ENCODE results near the gene CST8. TPM values are rescaled to one million over a fixed set of nuclear protein-coding genes. Genes with fewer than 3 reads are reported as not detected.

The CST8 gene
- total and polyA plus RNA-seq, 2 experiments from 2014 or later = not detected

DNA sequence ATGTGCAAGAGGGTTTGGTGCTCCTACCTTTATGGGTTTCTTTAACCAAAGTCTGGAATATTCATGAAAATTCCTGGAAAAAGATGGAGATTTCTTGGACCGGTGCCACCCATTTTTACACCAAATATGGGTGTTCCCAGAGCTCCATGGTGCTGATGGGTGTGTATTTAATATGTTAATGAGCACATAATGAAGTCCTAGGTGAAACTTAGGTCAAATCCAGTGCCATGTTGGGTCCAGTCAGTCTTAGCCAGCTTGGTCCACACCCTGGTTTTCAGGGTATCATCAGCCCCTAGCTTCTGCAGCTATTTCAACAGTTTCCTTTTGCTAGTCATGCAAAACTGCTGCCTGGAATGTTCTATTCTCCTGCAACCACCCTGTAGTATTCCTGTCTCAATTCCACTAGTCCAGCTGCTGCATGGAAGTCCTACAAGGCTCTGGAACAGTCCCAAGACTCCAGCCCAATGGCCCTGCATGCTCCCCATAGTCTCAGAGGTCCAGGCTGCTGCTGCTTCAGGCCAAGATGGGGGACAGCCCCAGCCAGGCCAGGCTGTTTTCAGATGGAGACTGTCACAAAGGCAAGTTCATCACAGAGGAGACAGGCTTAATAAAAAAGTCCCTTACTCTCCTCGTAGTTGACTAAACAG lies 45.5 kb downstream of the CST8 start:
- H3K27ac ChIP-seq = no peak overlapping the region
- H3K79me2 ChIP-seq = no peaks in the 10 kb centered on the region
- WGBS (ENCODE audit: low lambda C conversion rate, missing lambda C conversion rate) = 72% methylated on average over 2 of the region's 2 CpGs
- H3K36me3 ChIP-seq (replicated peaks; ENCODE audit: insufficient read depth, low read depth) = no peaks in the 10 kb centered on the region
- H2AFZ ChIP-seq = no peak overlapping the region
- H3K9me2 ChIP-seq (replicated peaks; ENCODE audit: insufficient read depth) = no peaks in the 10 kb centered on the region
- H3K27me3 ChIP-seq = no peaks in the 10 kb centered on the region
- no peaks in the 10 kb centered on the region for H3K4me1 ChIP-seq (ENCODE audit: insufficient read depth)
- TF ChIP-seq, protein P1, sequence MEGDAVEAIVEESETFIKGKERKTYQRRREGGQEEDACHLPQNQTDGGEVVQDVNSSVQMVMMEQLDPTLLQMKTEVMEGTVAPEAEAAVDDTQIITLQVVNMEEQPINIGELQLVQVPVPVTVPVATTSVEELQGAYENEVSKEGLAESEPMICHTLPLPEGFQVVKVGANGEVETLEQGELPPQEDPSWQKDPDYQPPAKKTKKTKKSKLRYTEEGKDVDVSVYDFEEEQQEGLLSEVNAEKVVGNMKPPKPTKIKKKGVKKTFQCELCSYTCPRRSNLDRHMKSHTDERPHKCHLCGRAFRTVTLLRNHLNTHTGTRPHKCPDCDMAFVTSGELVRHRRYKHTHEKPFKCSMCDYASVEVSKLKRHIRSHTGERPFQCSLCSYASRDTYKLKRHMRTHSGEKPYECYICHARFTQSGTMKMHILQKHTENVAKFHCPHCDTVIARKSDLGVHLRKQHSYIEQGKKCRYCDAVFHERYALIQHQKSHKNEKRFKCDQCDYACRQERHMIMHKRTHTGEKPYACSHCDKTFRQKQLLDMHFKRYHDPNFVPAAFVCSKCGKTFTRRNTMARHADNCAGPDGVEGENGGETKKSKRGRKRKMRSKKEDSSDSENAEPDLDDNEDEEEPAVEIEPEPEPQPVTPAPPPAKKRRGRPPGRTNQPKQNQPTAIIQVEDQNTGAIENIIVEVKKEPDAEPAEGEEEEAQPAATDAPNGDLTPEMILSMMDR (IDR thresholded peaks at IDR 0.05; ENCODE audit: poor library complexity) = no peak
- TF ChIP-seq EZH2phosphoT487 (IDR thresholded peaks at IDR 0.05; ENCODE audit: low read depth, severe bottlenecking, unreplicated experiment) (no peak), EZH2 (IDR thresholded peaks at IDR 0.05; ENCODE audit: borderline replicate concordance) (no peak)
- DNase-seq (ENCODE audit: low spot score) = no peak
- H3K9me3 ChIP-seq (ENCODE audit: low read depth) = no peaks in the 10 kb centered on the region
- H3K4me3 ChIP-seq = no peak overlapping the region
- no peak overlapping the region for H3K4me2 ChIP-seq
- H4K20me1 ChIP-seq (ENCODE audit: insufficient read depth, poor library complexity, severe bottlenecking) = no peaks in the 10 kb centered on the region

DNA sequence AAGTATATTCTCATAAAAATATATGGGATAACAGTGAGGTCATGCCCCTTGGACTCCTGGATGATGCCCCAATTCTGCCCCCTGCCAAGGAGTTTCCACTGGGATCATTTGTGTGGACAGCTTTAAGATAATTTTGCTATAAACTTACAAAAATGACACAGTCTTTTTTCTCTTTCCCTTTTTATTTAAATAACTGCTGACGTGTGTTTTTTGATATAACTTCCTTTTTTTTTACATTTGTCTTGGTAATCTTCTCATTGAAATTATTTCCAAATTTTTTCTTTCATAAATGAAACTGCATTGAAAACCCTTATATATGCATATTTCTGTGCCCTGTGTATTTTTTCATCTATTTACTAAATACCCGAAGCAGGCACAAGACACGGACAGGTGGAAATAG lies 46.1 kb downstream of the CST8 start:
- Histone ChIP-seq H3K4me1 (ENCODE audit: insufficient read depth) (no peaks in the 10 kb centered on the region), H3K27ac (no peak overlapping the region), H2AFZ (no peak overlapping the region), H3K36me3 (replicated peaks; ENCODE audit: insufficient read depth, low read depth) (no peaks in the 10 kb centered on the region), H4K20me1 (ENCODE audit: insufficient read depth, poor library complexity, severe bottlenecking) (no peaks in the 10 kb centered on the region), H3K9me3 (ENCODE audit: low read depth) (no peaks in the 10 kb centered on the region), H3K27me3 (no peaks in the 10 kb centered on the region), H3K9me2 (replicated peaks; ENCODE audit: insufficient read depth) (no peaks in the 10 kb centered on the region), H3K4me3 (no peak overlapping the region), H3K4me2 (no peak overlapping the region), H3K79me2 (no peaks in the 10 kb centered on the region)
- TF ChIP-seq, protein P1 (IDR thresholded peaks at IDR 0.05; ENCODE audit: poor library complexity) = no peak
- no peak for TF ChIP-seq EZH2phosphoT487 (IDR thresholded peaks at IDR 0.05; ENCODE audit: low read depth, severe bottlenecking, unreplicated experiment)
- TF ChIP-seq EZH2 (IDR thresholded peaks at IDR 0.05; ENCODE audit: borderline replicate concordance) = no peak
- DNase-seq (ENCODE audit: low spot score) = no peak
- WGBS (ENCODE audit: low lambda C conversion rate, missing lambda C conversion rate) = 92% methylated on average over 3 of the region's 3 CpGs

DNA sequence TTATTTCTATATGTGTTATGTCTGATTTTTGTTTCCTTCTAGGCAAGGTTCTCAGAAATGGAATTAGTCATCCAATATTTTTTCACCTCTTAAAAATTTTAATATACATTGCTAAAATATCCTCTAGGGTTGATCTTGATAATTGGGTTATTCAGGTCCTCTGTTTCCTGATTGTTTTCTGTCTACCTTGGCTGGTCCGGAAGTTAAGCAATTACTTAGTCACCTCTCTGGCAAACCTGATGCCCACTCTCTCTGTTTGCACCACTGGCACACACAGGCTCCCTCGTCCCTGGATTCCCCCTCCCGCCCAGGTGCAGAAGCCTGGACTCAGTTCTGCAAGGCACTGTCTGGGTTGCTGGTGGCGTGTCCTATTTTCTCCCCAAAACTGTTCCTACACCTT lies 49.7 kb downstream of the CST8 start:
- Histone ChIP-seq H3K4me1 (ENCODE audit: insufficient read depth) (no peaks in the 10 kb centered on the region), H3K9me2 (replicated peaks; ENCODE audit: insufficient read depth) (no peaks in the 10 kb centered on the region), H2AFZ (no peak overlapping the region), H3K27ac (no peak overlapping the region), H3K4me3 (no peak overlapping the region), H3K27me3 (no peaks in the 10 kb centered on the region), H3K4me2 (no peak overlapping the region), H3K9me3 (ENCODE audit: low read depth) (no peaks in the 10 kb centered on the region), H3K79me2 (no peaks in the 10 kb centered on the region), H3K36me3 (replicated peaks; ENCODE audit: insufficient read depth, low read depth) (no peaks in the 10 kb centered on the region), H4K20me1 (ENCODE audit: insufficient read depth, poor library complexity, severe bottlenecking) (no peaks in the 10 kb centered on the region)
- no peak for TF ChIP-seq EZH2phosphoT487 (IDR thresholded peaks at IDR 0.05; ENCODE audit: low read depth, severe bottlenecking, unreplicated experiment)
- TF ChIP-seq, protein P1 (IDR thresholded peaks at IDR 0.05; ENCODE audit: poor library complexity) = no peak
- TF ChIP-seq EZH2 (IDR thresholded peaks at IDR 0.05; ENCODE audit: borderline replicate concordance) = no peak
- WGBS (ENCODE audit: low lambda C conversion rate, missing lambda C conversion rate) = 84% methylated on average over 4 of the region's 4 CpGs
- no peak for DNase-seq (ENCODE audit: low spot score)

Measured in hepatocyte (in vitro differentiated cells).